PC-3 (cell line): ENCODE data around the gene RNF8. TPM values are rescaled to one million over a fixed set of nuclear protein-coding genes. Genes with fewer than 3 reads are reported as not detected.
"Not testable (repeated sequence)": the region's sequence is repeated elsewhere in the genome, so short reads cannot be mapped to it uniquely, and the experiment has no call there.

Source experiments
- ATAC-seq: fragments of 200-7000 bp; cut with Tn5 transposase; 2 replicates; pipeline ENCODE4 v1.9.1; 2020; ENCODE audit warnings: mild to moderate bottlenecking, moderate library complexity
- BruUV-seq: library from RNA; stranded (reverse); fragments of 400-500 nt; replicated peaks from 2 replicates; lab custom pipeline; 2021; lab: Mats Ljungman, UMichigan
- CTCF ChIA-PET: fragments of 300-600 bp; sonication (Branson Sonifier 250); formaldehyde crosslinking; loops from one replicate; lab custom pipeline; 2022; ENCODE audit warnings: antibody characterized with exemption; lab: Charles Lee
- POLR2A ChIA-PET: fragments of 300-600 bp; sonication (Branson Sonifier 250); formaldehyde crosslinking; loops from one replicate; lab custom pipeline; 2022; ENCODE audit warnings: antibody characterized with exemption; ENCODE audit not compliant: unreplicated experiment; lab: Charles Lee
- DNase-seq: peaks from one replicate; pipeline ENCODE4 v3.0.0-alpha.2; 2015
- H2AFZ ChIP-seq: fragments of 300-600 bp; sonication (generic); 2 replicates; pipeline ENCODE4 v1.6.0; 2016; ENCODE audit warnings: antibody characterized with exemption, low read length
- H3F3A ChIP-seq: fragments of 300-600 bp; sonication (generic); one replicate; pipeline ENCODE4 v1.6.0; 2017; ENCODE audit warnings: antibody characterized with exemption, low read length, control low read depth, mild to moderate bottlenecking; ENCODE audit not compliant: unreplicated experiment
- H3K27ac ChIP-seq: fragments of 300-600 bp; sonication (generic); 2 replicates; pipeline ENCODE4 v1.5.1; 2016; ENCODE audit warnings: mild to moderate bottlenecking, low read length
- H3K27me3 ChIP-seq: fragments of 300-600 bp; sonication (generic); 2 replicates; pipeline ENCODE4 v1.6.1; 2016; ENCODE audit warnings: low read length, mixed read lengths
- H3K36me3 ChIP-seq: fragments of 300-600 bp; sonication (generic); 2 replicates; pipeline ENCODE4 v1.6.1; 2016; ENCODE audit warnings: low read depth, mixed run types, low read length, mixed read lengths
- H3K4me1 ChIP-seq: fragments of 300-600 bp; sonication (generic); 2 replicates; pipeline ENCODE4 v1.5.1; 2016; ENCODE audit warnings: low read length; ENCODE audit not compliant: insufficient read depth
- H3K4me2 ChIP-seq: fragments of 300-600 bp; sonication (generic); 2 replicates; pipeline ENCODE4 v1.6.0; 2016; ENCODE audit warnings: low read length
- H3K4me3 ChIP-seq: fragments of 300-600 bp; sonication (generic); 2 replicates; pipeline ENCODE4 v1.5.1; 2016; ENCODE audit warnings: mild to moderate bottlenecking, low read length, mixed read lengths
- H3K79me2 ChIP-seq: fragments of 300-600 bp; sonication (generic); 2 replicates; pipeline ENCODE4 v1.6.1; 2017; ENCODE audit warnings: low read length, mixed read lengths
- H3K9ac ChIP-seq: fragments of 300-600 bp; sonication (generic); 2 replicates; pipeline ENCODE4 v1.6.0; 2016; ENCODE audit warnings: mild to moderate bottlenecking, low read length
- H3K9me2 ChIP-seq: fragments of 300-600 bp; sonication (generic); replicated peaks from 2 replicates; pipeline ENCODE4 v1.6.1; 2016; ENCODE audit warnings: mixed run types, low read length, mixed read lengths
- H3K9me3 ChIP-seq: fragments of 300-600 bp; sonication (generic); 2 replicates; pipeline ENCODE4 v1.6.1; 2016; ENCODE audit warnings: low read length, mixed read lengths
- H4K20me1 ChIP-seq: fragments of 300-600 bp; sonication (generic); 2 replicates; pipeline ENCODE4 v1.6.1; 2016; ENCODE audit warnings: low read length, mixed read lengths
- EZH2 ChIP-seq: fragments of 300-600 bp; sonication (generic); IDR thresholded peaks from one replicate; pipeline ENCODE4 v1.6.1; 2017; ENCODE audit warnings: antibody characterized with exemption, mild to moderate bottlenecking, low read length; ENCODE audit not compliant: unreplicated experiment
- EZH2phosphoT487 ChIP-seq: fragments of 300-600 bp; sonication (generic); IDR thresholded peaks from 2 replicates; pipeline ENCODE4 v1.6.1; 2018; ENCODE audit warnings: mild to moderate bottlenecking, antibody characterized with exemption, low read length, borderline replicate concordance
- intact Hi-C: fragments of 100-400 bp; cut with micrococcal nuclease; formaldehyde crosslinking; loops from 2 replicates; pipeline ENCODE4 v1.9.0; 2023
- total RNA-seq: library from RNA; depleted of rRNA; stranded (reverse); fragments of >200 nt; gene quantifications from 2 replicates; pipeline ENCODE4 v1.2.3, GENCODE V29; 2014
- TF ChIP-seq, protein P1 (sequence below): fragments of 300-600 bp; sonication (generic); conservative IDR thresholded peaks from 2 replicates; pipeline ENCODE4 v1.5.1; 2017; ENCODE audit warnings: antibody characterized with exemption, low read depth, mild to moderate bottlenecking, low read length

The RNF8 gene
- total RNA-seq, 1 experiment from 2014 or later, result 28.1 TPM

GRCh38 chr6:37343248-37343647 lies 10.5 kb upstream of the RNF8 start:
- H3K4me2 ChIP-seq, result no peak overlapping the region
- H3K4me3 ChIP-seq, result no peak overlapping the region
- DNase-seq, result no peak
- H3K9me2 ChIP-seq, result no peaks in the 10 kb centered on the region
- no peaks in the 10 kb centered on the region for H3K9me3 ChIP-seq
- H2AFZ ChIP-seq, result no peak overlapping the region
- intact Hi-C loops, result no loop called here
- H3K4me1 ChIP-seq, result peaks cover 19% of the 10 kb centered on the region
- POLR2A ChIA-PET, result no interaction called here
- no peaks in the 10 kb centered on the region for H3K36me3 ChIP-seq
- TF ChIP-seq EZH2, result no peak
- TF ChIP-seq EZH2phosphoT487, result no peak
- TF ChIP-seq, protein P1, sequence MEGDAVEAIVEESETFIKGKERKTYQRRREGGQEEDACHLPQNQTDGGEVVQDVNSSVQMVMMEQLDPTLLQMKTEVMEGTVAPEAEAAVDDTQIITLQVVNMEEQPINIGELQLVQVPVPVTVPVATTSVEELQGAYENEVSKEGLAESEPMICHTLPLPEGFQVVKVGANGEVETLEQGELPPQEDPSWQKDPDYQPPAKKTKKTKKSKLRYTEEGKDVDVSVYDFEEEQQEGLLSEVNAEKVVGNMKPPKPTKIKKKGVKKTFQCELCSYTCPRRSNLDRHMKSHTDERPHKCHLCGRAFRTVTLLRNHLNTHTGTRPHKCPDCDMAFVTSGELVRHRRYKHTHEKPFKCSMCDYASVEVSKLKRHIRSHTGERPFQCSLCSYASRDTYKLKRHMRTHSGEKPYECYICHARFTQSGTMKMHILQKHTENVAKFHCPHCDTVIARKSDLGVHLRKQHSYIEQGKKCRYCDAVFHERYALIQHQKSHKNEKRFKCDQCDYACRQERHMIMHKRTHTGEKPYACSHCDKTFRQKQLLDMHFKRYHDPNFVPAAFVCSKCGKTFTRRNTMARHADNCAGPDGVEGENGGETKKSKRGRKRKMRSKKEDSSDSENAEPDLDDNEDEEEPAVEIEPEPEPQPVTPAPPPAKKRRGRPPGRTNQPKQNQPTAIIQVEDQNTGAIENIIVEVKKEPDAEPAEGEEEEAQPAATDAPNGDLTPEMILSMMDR, result no peak
- CTCF ChIA-PET, result no interaction called here
- H4K20me1 ChIP-seq, result no peaks in the 10 kb centered on the region
- no peak overlapping the region for H3K9ac ChIP-seq
- H3K27ac ChIP-seq, result no peak overlapping the region
- H3F3A ChIP-seq, result no peaks in the 10 kb centered on the region
- ATAC-seq, result no peak
- H3K79me2 ChIP-seq, result no peaks in the 10 kb centered on the region
- H3K27me3 ChIP-seq, result no peaks in the 10 kb centered on the region
- no TSS peak for BruUV-seq

- no peak for ATAC-seq
- TF ChIP-seq EZH2, result no peak
- TF ChIP-seq, protein P1, result no peak
- TF ChIP-seq EZH2phosphoT487, result no peak
- no TSS peak for BruUV-seq
- H4K20me1 ChIP-seq, result no peaks in the 10 kb centered on the region
- H3K27ac ChIP-seq, result no peak overlapping the region
- no peaks in the 10 kb centered on the region for H3K9me2 ChIP-seq
- H3K27me3 ChIP-seq, result no peaks in the 10 kb centered on the region
- DNase-seq, result no peak
- no peak overlapping the region for H3K9ac ChIP-seq
- H3F3A ChIP-seq, result no peaks in the 10 kb centered on the region
- no peak overlapping the region for H2AFZ ChIP-seq
- no peaks in the 10 kb centered on the region for H3K9me3 ChIP-seq
- peaks cover 19% of the 10 kb centered on the region for H3K4me1 ChIP-seq
- CTCF ChIA-PET, result no interaction called here
- H3K79me2 ChIP-seq, result no peaks in the 10 kb centered on the region
- intact Hi-C loops, result no loop called here
- no peak overlapping the region for H3K4me3 ChIP-seq
- POLR2A ChIA-PET, result no interaction called here
- no peaks in the 10 kb centered on the region for H3K36me3 ChIP-seq
- no peak overlapping the region for H3K4me2 ChIP-seq
Measured at GRCh38 chr6:37344308-37344707, 9.5 kb upstream of the RNF8 start.

DNA sequence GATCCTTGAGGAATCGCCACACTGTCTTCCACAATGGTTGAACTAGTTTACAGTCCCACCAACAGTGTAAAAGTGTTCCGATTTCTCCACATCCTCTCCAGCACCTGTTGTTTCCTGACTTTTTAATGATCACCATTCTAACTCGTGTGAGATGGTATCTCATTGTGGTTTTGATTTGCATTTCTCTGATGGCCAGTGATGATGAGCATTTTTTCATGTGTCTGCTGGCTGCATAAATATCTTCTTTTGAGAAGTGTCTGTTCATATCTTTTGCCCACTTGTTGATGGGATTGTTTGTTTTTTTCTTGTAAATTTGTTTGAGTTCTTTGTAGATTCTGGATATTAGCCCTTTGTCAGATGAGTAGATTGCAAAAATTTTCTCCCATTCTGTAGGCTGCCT lies 8.0 kb upstream of the RNF8 start:
- H3K36me3 ChIP-seq, H3K27ac ChIP-seq, DNase-seq, CTCF ChIA-PET, H3K79me2 ChIP-seq, H3F3A ChIP-seq, BruUV-seq, H3K4me3 ChIP-seq, POLR2A ChIA-PET, H3K9ac ChIP-seq, H4K20me1 ChIP-seq, H3K9me3 ChIP-seq, H3K27me3 ChIP-seq, H3K4me2 ChIP-seq, intact Hi-C loops, H2AFZ ChIP-seq, H3K9me2 ChIP-seq, ATAC-seq, H3K4me1 ChIP-seq: not testable (repeated sequence)
